Ectodermal cell (in vitro differentiated cells): ENCODE measurements around the gene ABHD17C.

ENCODE experiments used
- H3K27ac ChIP-seq: 2 replicates; pipeline ENCODE4 v1.7.0; 2013; ENCODE audit warnings: mild to moderate bottlenecking, low read depth, low read length; ENCODE audit not compliant: insufficient read depth, poor library complexity, severe bottlenecking
- H3K27me3 ChIP-seq: 2 replicates; pipeline ENCODE4 v1.7.0; 2013; ENCODE audit warnings: mild to moderate bottlenecking, low read length; ENCODE audit not compliant: insufficient read depth, control insufficient read depth, poor library complexity, severe bottlenecking
- H3K36me3 ChIP-seq: one replicate; pipeline ENCODE4 v1.7.0; 2013; ENCODE audit warnings: low read length; ENCODE audit not compliant: control insufficient read depth, insufficient read depth
- H3K4me1 ChIP-seq: one replicate; pipeline ENCODE4 v1.7.0; 2013; ENCODE audit warnings: low read length; ENCODE audit not compliant: control insufficient read depth, insufficient read depth
- H3K4me3 ChIP-seq: 2 replicates; pipeline ENCODE4 v1.7.0; 2013; ENCODE audit warnings: low read depth, low read length, control low read depth; ENCODE audit not compliant: insufficient read depth
- H3K9me3 ChIP-seq: 2 replicates; pipeline ENCODE4 v1.7.0; 2013; ENCODE audit warnings: mild to moderate bottlenecking, low read length, moderate library complexity; ENCODE audit not compliant: control insufficient read depth
- WGBS, 2 experiments: methylation state at CpG; one replicate each; pipeline ENCODE4 v1.1.7; 2013; ENCODE audit warnings: missing lambda C conversion rate in 2 of 2; 5-methylcytosine and 5-hydroxymethylcytosine counted together

Gene ABHD17C

GRCh38 chr15:80689294-80689693 lies 5.8 kb upstream of the ABHD17C start:
- H3K9me3 ChIP-seq, result no peaks in the 10 kb centered on the region
- H3K27ac ChIP-seq, result no peak overlapping the region
- H3K27me3 ChIP-seq, result peaks cover 8% of the 10 kb centered on the region
- H3K36me3 ChIP-seq, result no peaks in the 10 kb centered on the region
- H3K4me3 ChIP-seq, result no peak overlapping the region
- H3K4me1 ChIP-seq, result no peaks in the 10 kb centered on the region

DNA sequence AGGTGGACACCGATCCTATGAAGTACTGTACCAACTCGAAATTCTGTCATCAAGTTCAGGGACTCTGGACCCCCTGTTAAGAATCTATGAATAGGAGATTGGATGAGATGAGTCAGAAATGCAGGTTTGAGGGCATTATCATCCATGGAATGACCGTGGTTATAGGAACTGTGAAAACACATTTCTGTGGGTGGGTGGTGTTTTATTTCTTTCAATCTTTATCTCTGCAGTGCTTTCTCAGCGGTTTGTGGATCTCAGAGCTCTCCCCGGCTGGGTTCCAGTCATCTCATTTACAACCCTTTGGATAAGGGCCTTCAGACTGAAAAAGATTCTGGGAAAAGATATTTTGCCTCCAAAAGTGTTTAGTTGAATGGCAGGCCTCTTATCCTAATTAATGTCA lies 5.4 kb upstream of the ABHD17C start:
- H3K4me1 ChIP-seq, result no peaks in the 10 kb centered on the region
- peaks cover 10% of the 10 kb centered on the region for H3K27me3 ChIP-seq
- WGBS, 2 experiments, result 62 to 66% methylated on average over 5 of the region's 5 CpGs

GRCh38 chr15:80691575-80691974 lies 3.5 kb upstream of the ABHD17C start:
- H3K9me3 ChIP-seq, result no peaks in the 10 kb centered on the region
- H3K27me3 ChIP-seq, result peaks cover 19% of the 10 kb centered on the region
- H3K4me3 ChIP-seq, result no peak overlapping the region
- no peak overlapping the region for H3K27ac ChIP-seq
- no peaks in the 10 kb centered on the region for H3K4me1 ChIP-seq
- no peaks in the 10 kb centered on the region for H3K36me3 ChIP-seq
- WGBS, 2 experiments, result 92 to 97% methylated on average over 3 of the region's 3 CpGs

More for the DNA sequence above, 5.4 kb upstream of the ABHD17C start:
- H3K4me3 ChIP-seq, result no peak overlapping the region
- no peaks in the 10 kb centered on the region for H3K9me3 ChIP-seq
- no peaks in the 10 kb centered on the region for H3K36me3 ChIP-seq
- H3K27ac ChIP-seq, result no peak overlapping the region

GRCh38 chr15:80693682-80694610 lies 1.2 kb upstream of the ABHD17C start:
- WGBS, 2 experiments, result 85 to 89% methylated on average over 15 of the region's 15 CpGs
- Histone ChIP-seq H3K9me3 (no peaks in the 10 kb centered on the region), H3K4me3 (peak overlapping the region; percentile 62), H3K4me1 (no peaks in the 10 kb centered on the region), H3K36me3 (no peaks in the 10 kb centered on the region), H3K27me3 (peaks cover 24% of the 10 kb centered on the region), H3K27ac (no peak overlapping the region)

GRCh38 chr15:80694611-80695098 lies 455 bp upstream of the ABHD17C start:
- peak overlapping the region; percentile 62 for H3K4me3 ChIP-seq
- H3K36me3 ChIP-seq, result no peaks in the 10 kb centered on the region
- no peak overlapping the region for H3K27ac ChIP-seq
- H3K27me3 ChIP-seq, result peaks cover 24% of the 10 kb centered on the region
- no peaks in the 10 kb centered on the region for H3K4me1 ChIP-seq
- H3K9me3 ChIP-seq, result no peaks in the 10 kb centered on the region
- WGBS, 2 experiments, result 3 to 4% methylated on average over 47 of the region's 47 CpGs

DNA sequence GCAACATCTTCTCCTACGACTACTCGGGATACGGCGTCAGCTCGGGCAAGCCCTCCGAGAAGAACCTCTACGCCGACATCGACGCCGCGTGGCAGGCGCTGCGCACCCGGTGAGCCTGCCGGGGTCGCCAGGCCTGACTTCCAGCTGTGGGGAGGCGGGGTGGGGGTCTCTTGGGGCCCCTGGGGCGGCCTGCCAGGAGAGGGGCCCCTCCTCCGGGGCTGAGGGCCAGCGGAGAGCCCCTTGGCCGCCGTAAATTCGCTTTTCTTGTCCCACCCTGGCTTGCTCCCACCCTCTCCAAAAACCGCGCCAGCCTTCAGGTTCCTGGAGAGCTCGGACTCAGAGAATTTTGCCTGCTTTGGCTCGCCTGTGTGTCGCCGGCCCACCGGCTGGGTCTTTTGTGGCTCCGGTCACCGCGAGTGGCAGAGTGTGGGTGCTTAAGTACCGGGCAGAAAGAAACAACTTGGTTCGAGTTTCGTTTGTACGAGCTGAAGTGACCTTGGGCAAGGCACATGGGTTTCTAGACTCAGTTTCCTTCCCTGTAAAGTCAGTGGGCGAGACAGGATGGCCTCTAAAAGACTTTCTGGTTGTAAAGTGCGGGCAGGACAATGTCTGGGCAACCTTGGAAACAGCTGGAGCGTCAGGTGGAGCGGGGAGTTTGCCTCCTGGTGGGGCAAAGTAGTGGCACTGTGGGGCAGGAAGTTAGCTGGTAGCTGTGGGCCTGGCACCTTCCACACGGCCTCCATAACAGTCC lies 976 bp downstream of the ABHD17C start:
- Histone ChIP-seq H3K27ac (no peak overlapping the region), H3K36me3 (no peaks in the 10 kb centered on the region)

GRCh38 chr15:80697075-80697685 lies 2.1 kb downstream of the ABHD17C start:
- Histone ChIP-seq H3K27me3 (peaks cover 24% of the 10 kb centered on the region), H3K27ac (no peak overlapping the region), H3K9me3 (no peaks in the 10 kb centered on the region), H3K36me3 (no peaks in the 10 kb centered on the region), H3K4me1 (no peaks in the 10 kb centered on the region), H3K4me3 (no peak overlapping the region)
- WGBS, 2 experiments, result 93% methylated on average over 6 of the region's 6 CpGs

More for the DNA sequence above, 976 bp downstream of the ABHD17C start:
- Histone ChIP-seq H3K9me3 (no peaks in the 10 kb centered on the region), H3K4me1 (no peaks in the 10 kb centered on the region), H3K4me3 (peak overlapping the region; percentile 59), H3K27me3 (peaks cover 24% of the 10 kb centered on the region)
- WGBS, 2 experiments, result 5% methylated on average over 43 of the region's 43 CpGs

GRCh38 chr15:80698676-80699075 lies 3.6 kb downstream of the ABHD17C start:
- Histone ChIP-seq H3K4me1 (no peaks in the 10 kb centered on the region), H3K27ac (no peak overlapping the region), H3K4me3 (no peak overlapping the region), H3K9me3 (no peaks in the 10 kb centered on the region), H3K36me3 (no peaks in the 10 kb centered on the region), H3K27me3 (peaks cover 23% of the 10 kb centered on the region)
- WGBS, 2 experiments, result 72 to 82% methylated on average over 1 of the region's 1 CpG

GRCh38 chr15:80699981-80700380 lies 4.9 kb downstream of the ABHD17C start:
- Histone ChIP-seq H3K4me3 (no peak overlapping the region), H3K27ac (no peak overlapping the region), H3K27me3 (peaks cover 15% of the 10 kb centered on the region), H3K36me3 (no peaks in the 10 kb centered on the region), H3K9me3 (no peaks in the 10 kb centered on the region), H3K4me1 (no peaks in the 10 kb centered on the region)
- 91 to 100% methylated on average over 1 of the region's 1 CpG for WGBS, 2 experiments
